Measurements from ENCODE around the gene RNF44.

The RNF44 gene

GRCh38 chr5:176536902-176537553 is at the start of gene RNF44:
TSS of gene RNF44 (minus strand) at chr5:176537402. CDS start at chr5:176532472, 4,930 bp downstream.
- peak; percentile 92 for DNase-seq

- DNase-seq, result no peak
Measured at GRCh38 chr5:176583076-176583475, 45.9 kb upstream of the RNF44 start.

GRCh38 chr5:176581361-176581760 is 44.2 kb upstream of the RNF44 start:
- DNase-seq, result no peak

- DNase-seq, result no peak
Measured at GRCh38 chr5:176579323-176579722, 42.1 kb upstream of the RNF44 start.

- peak; percentile 58 for DNase-seq
Measured at GRCh38 chr5:176578391-176578808, 41.2 kb upstream of the RNF44 start.

GRCh38 chr5:176577312-176578176 is 40.3 kb upstream of the RNF44 start:
- DNase-seq, result no peak

- no peak for DNase-seq
Measured at GRCh38 chr5:176575488-176576422, 38.6 kb upstream of the RNF44 start.

- DNase-seq, result no peak
Measured at GRCh38 chr5:176575066-176575465, 37.9 kb upstream of the RNF44 start.

GRCh38 chr5:176574297-176574591 is 37.0 kb upstream of the RNF44 start:
- no peak for DNase-seq

- DNase-seq, result peak; percentile 42
Measured at GRCh38 chr5:176573564-176574296, 36.5 kb upstream of the RNF44 start.

- no peak for DNase-seq
Measured at GRCh38 chr5:176570044-176570443, 32.8 kb upstream of the RNF44 start.

- DNase-seq, result no peak
Measured at GRCh38 chr5:176568657-176569056, 31.5 kb upstream of the RNF44 start.

GRCh38 chr5:176565760-176566288 is 28.6 kb upstream of the RNF44 start:
- no peak for DNase-seq

- no peak for DNase-seq
Measured at GRCh38 chr5:176564002-176564401, 26.8 kb upstream of the RNF44 start.

- no peak for DNase-seq
Measured at GRCh38 chr5:176562189-176562588, 25.0 kb upstream of the RNF44 start.

GRCh38 chr5:176561259-176561658 is 24.1 kb upstream of the RNF44 start:
- no peak for DNase-seq

- no peak for DNase-seq
Measured at GRCh38 chr5:176560364-176560763, 23.2 kb upstream of the RNF44 start.

GRCh38 chr5:176559683-176560082 is 22.5 kb upstream of the RNF44 start:
- DNase-seq, result no peak

GRCh38 chr5:176557846-176558245 is 20.6 kb upstream of the RNF44 start:
- DNase-seq, result no peak

- DNase-seq, result no peak
Measured at GRCh38 chr5:176553260-176554085, 16.3 kb upstream of the RNF44 start.

GRCh38 chr5:176552332-176552869 is 15.2 kb upstream of the RNF44 start:
- DNase-seq, result no peak
